Measurements from ENCODE around the gene CDH7.

The CDH7 gene

GRCh38 chr18:65924904-65925303 lies 174.1 kb downstream of the CDH7 start:
- H3K4me3 ChIP-seq (ENCODE audit: low read length) = no peak overlapping the region
- TF ChIP-seq CTCF (conservative IDR thresholded peaks at IDR 0.05; ENCODE audit: low read length) = no peak
- no peak for DNase-seq (ENCODE audit: low read depth)

- DNase-seq (ENCODE audit: low read depth) = no peak
- no peak overlapping the region for H3K4me3 ChIP-seq (ENCODE audit: low read length)
- TF ChIP-seq CTCF (conservative IDR thresholded peaks at IDR 0.05; ENCODE audit: low read length) = no peak
These were observed 184.1 kb downstream of the CDH7 start for GRCh38 chr18:65934874-65935273.

- H3K4me3 ChIP-seq (ENCODE audit: low read length) = no peak overlapping the region
- no peak for TF ChIP-seq CTCF (conservative IDR thresholded peaks at IDR 0.05; ENCODE audit: low read length)
- DNase-seq (ENCODE audit: low read depth) = no peak
These were observed 185.9 kb downstream of the CDH7 start for GRCh38 chr18:65936678-65937077.

- no peak for TF ChIP-seq CTCF (conservative IDR thresholded peaks at IDR 0.05; ENCODE audit: low read length)
These were observed 186.4 kb downstream of the CDH7 start for GRCh38 chr18:65937180-65937579.

GRCh38 chr18:65938592-65939372 lies 188.0 kb downstream of the CDH7 start:
- no peak overlapping the region for H3K4me3 ChIP-seq (ENCODE audit: low read length)
- TF ChIP-seq CTCF (conservative IDR thresholded peaks at IDR 0.05; ENCODE audit: low read length) = no peak
- DNase-seq (ENCODE audit: low read depth) = no peak

More at GRCh38 chr18:65937180-65937579, 186.4 kb downstream of the CDH7 start:
- H3K4me3 ChIP-seq (ENCODE audit: low read length) = no peak overlapping the region
- DNase-seq (ENCODE audit: low read depth) = no peak
